Ishikawa (cell line): Measurements from ENCODE around the gene AAGAB.

ENCODE experiments used
- CEBPB ChIP-seq: IDR thresholded peaks from 2 replicates; pipeline ENCODE4 v1.6.1; 2012
- CREB1 ChIP-seq: IDR thresholded peaks from 2 replicates; pipeline ENCODE4 v1.6.1; 2012; ENCODE audit warnings: low read depth
- EGR1 ChIP-seq: IDR thresholded peaks from 2 replicates; pipeline ENCODE4 v1.6.1; 2012
- EP300 ChIP-seq: IDR thresholded peaks from 2 replicates; pipeline ENCODE4 v1.6.1; 2012; ENCODE audit warnings: borderline replicate concordance
- FOXM1 ChIP-seq: IDR thresholded peaks from 2 replicates; pipeline ENCODE4 v1.6.1; 2012; ENCODE audit warnings: low read depth, borderline replicate concordance
- NFIC ChIP-seq: IDR thresholded peaks from 2 replicates; pipeline ENCODE4 v1.6.1; 2012
- RAD21 ChIP-seq: IDR thresholded peaks from 2 replicates; pipeline ENCODE4 v1.6.1; 2012; ENCODE audit warnings: low read depth
- TAF1 ChIP-seq: IDR thresholded peaks from 2 replicates; pipeline ENCODE4 v1.6.1; 2012; ENCODE audit warnings: low read depth, mild to moderate bottlenecking
- TCF12 ChIP-seq: IDR thresholded peaks from 2 replicates; pipeline ENCODE4 v1.6.1; 2012; ENCODE audit warnings: low read depth
- TEAD4 ChIP-seq: IDR thresholded peaks from 2 replicates; pipeline ENCODE4 v1.6.1; 2012
- YY1 ChIP-seq: IDR thresholded peaks from 2 replicates; pipeline ENCODE4 v1.6.1; 2012; ENCODE audit warnings: low read depth
- ZBTB7A ChIP-seq: IDR thresholded peaks from 2 replicates; pipeline ENCODE4 v1.6.1; 2012; ENCODE audit warnings: low read depth
- TF ChIP-seq, protein P1 (sequence below): IDR thresholded peaks from 2 replicates; pipeline ENCODE4 v1.6.1; 2012
- TF ChIP-seq, protein P2 (sequence below): IDR thresholded peaks from 2 replicates; pipeline ENCODE4 v1.6.1; 2012; ENCODE audit warnings: low read depth, mild to moderate bottlenecking
- TF ChIP-seq, protein P3 (sequence below): IDR thresholded peaks from 2 replicates; pipeline ENCODE4 v1.6.1; 2012

Gene AAGAB

DNA sequence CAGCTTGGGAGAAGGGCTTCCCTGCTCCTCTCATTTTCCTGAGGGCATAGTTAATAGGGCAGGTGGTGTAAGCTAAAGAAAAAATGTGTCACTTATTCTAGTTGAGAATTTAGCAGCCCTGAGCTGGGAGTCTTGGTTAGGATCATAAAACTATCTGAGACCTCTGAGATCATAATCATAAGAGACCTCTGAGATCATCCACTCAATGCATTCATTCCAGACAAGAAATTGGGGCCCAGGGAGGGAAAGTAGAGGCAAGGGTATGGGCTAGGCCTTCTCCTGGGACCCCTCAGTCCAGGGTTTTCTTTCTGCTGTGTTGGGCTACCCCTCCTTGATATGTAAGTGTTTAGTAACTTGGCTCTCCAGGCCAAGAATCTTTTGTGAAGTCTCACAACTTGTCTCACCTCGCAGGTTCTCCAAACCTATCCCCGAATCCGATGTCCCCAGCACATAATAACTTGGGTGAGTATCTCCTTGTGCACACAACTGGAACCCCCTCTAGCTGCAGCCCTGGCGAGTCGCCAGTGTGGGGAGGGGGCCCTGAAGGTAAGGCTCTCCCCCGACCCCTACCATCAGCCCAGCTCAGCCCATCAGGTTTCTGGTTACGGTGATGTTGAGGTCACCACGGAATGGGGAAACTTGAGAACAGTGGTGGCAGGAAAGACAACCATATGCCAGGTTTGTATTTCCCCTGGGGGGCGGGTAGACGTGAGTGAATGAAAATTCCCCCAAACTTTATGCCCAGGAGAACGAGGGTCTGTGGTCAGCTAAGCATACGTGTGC, 84.1 kb downstream of the AAGAB start:
- no peak for TF ChIP-seq EP300
- no peak for TF ChIP-seq FOXM1
- TF ChIP-seq CEBPB: no peak
- no peak for TF ChIP-seq YY1
- TF ChIP-seq EGR1: no peak
- TF ChIP-seq, protein P1, sequence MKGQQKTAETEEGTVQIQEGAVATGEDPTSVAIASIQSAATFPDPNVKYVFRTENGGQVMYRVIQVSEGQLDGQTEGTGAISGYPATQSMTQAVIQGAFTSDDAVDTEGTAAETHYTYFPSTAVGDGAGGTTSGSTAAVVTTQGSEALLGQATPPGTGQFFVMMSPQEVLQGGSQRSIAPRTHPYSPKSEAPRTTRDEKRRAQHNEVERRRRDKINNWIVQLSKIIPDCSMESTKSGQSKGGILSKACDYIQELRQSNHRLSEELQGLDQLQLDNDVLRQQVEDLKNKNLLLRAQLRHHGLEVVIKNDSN: no peak
- no peak for TF ChIP-seq NFIC

DNA sequence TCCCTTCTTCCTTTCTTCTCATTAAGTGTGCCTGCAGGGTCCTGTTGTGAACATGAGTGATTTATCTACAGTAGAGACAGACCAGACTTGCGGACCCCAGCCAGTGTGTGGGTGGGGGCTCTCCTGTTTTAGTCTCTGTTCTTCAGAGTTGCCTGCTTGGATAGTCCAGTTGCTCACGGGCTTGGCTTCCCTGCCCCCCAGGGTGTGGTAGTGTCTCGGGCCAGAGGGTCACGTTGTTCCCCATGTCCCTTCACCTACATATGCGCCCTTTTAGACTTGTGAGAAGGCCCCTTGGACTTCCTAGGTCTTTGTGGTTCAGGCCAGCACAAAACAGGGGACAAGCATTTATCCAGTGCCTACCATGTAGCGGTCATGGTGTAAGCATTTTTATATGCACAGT, 85.8 kb downstream of the AAGAB start:
- no peak for TF ChIP-seq EGR1
- TF ChIP-seq NFIC: no peak
- TF ChIP-seq RAD21: no peak
- TF ChIP-seq EP300: no peak
- no peak for TF ChIP-seq YY1
- TF ChIP-seq, protein P1: no peak
- no peak for TF ChIP-seq TCF12

DNA sequence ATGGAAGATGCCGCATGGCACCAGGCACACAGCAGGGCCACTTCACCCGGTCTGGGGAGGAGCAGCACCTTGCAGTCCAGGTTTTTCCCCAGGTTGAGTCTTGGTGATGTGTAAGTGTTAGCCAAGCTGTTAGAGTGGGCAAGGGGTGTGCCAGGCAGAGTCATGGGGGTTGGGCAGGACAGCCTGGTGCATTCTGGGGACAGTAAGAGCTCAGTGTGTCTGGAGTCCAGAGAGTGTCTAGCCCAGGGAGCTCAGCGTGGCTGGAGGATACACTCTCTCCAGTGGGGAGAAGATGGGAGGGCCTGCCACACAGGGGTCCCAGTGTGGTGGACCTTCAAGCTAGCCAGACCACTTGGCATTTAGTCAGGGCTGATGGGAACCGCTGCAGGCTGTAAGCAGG, 87.4 kb downstream of the AAGAB start:
- TF ChIP-seq RAD21 (no peak), CREB1 (no peak), ZBTB7A (no peak), EGR1 (no peak), EP300 (no peak), CEBPB (no peak), NFIC (no peak), TAF1 (no peak), TEAD4 (no peak), YY1 (no peak), TCF12 (no peak), FOXM1 (no peak)
- TF ChIP-seq, protein P2, sequence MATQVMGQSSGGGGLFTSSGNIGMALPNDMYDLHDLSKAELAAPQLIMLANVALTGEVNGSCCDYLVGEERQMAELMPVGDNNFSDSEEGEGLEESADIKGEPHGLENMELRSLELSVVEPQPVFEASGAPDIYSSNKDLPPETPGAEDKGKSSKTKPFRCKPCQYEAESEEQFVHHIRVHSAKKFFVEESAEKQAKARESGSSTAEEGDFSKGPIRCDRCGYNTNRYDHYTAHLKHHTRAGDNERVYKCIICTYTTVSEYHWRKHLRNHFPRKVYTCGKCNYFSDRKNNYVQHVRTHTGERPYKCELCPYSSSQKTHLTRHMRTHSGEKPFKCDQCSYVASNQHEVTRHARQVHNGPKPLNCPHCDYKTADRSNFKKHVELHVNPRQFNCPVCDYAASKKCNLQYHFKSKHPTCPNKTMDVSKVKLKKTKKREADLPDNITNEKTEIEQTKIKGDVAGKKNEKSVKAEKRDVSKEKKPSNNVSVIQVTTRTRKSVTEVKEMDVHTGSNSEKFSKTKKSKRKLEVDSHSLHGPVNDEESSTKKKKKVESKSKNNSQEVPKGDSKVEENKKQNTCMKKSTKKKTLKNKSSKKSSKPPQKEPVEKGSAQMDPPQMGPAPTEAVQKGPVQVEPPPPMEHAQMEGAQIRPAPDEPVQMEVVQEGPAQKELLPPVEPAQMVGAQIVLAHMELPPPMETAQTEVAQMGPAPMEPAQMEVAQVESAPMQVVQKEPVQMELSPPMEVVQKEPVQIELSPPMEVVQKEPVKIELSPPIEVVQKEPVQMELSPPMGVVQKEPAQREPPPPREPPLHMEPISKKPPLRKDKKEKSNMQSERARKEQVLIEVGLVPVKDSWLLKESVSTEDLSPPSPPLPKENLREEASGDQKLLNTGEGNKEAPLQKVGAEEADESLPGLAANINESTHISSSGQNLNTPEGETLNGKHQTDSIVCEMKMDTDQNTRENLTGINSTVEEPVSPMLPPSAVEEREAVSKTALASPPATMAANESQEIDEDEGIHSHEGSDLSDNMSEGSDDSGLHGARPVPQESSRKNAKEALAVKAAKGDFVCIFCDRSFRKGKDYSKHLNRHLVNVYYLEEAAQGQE: no peak
- TF ChIP-seq, protein P3, sequence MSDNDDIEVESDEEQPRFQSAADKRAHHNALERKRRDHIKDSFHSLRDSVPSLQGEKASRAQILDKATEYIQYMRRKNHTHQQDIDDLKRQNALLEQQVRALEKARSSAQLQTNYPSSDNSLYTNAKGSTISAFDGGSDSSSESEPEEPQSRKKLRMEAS: no peak
- TF ChIP-seq, protein P1: no peak

DNA sequence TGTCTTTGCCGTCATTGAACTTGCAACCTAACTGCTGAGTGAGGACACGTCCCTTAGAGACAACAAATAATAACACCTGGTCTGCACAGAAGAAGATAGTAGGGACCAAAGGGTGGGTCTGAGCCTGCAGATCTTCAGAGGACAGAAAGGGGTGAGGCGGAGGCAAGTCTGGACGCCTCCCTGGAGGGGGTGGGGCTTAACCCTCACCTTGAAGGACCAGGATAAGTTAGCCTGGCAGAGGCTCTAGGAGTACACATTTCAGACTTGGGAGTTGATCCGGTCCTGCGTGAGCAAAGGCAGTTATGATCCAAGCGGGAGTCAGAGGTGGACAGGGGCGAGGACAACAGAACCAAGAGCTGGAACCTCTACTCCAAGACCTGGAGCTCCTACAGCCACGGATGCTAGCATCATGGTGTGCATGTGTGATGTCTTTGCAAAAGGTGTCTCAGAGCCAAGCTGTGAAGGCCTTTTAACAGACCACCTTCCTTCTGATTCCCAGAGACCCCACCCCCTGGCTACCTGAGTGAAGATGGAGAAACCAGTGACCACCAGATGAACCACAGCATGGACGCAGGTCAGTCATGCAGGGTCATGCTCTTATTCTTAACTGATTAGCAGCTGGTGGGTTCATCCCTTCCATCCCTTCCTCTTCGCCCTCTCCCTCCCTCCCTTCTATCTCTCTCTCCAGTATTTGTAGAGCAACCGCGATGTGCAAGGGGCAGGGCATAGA, 88.0 kb downstream of the AAGAB start:
- TF ChIP-seq CEBPB: no peak
- TF ChIP-seq, protein P1: no peak
- TF ChIP-seq CREB1: no peak
- TF ChIP-seq, protein P3: no peak

DNA sequence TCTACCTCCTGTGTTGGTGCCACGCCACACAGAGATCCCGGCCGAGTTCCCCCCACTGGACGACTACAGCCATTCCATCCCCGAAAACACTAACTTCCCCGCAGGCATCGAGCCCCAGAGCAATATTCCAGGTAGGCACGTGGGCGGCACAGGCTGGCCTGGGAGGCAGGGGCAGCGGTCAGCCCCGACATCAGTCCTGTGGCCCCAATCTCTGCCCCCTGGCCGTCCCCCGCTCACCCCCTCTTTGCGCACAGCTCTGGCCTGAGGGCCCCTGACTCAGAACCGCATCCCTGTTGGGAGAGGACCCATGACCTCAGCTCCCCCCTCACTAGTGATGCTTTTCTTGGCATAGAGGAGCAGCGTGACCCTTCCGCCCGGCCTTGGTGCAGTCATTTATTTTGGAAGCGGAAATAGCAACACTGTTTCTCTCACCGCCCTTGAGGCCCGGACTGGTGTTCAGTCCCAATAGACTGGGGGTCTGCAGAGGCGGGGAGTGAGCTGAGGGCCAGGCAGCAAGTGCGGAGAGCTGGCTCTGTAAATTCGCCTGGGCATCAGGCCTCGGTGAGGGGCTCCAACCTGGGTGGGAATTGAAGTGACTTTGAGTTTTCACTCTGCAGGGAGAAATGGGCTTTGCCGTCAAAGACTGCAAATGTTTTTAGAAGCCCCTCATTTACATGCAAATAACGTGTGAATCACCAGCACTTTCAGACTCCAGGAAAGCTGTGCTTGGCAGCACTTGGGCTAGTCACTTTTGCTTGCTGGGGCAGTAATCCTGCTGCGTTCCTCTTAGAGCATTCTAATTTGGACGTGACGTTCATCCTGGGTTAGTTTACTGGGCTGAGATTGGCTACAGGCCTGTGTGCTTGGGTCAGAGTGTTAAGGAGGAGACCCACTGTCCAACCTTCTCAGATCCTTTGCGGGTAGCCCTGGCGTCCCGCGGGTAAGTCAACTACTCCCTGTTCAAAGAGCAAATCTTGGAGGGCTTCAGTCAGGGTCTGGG, 88.9 kb downstream of the AAGAB start:
- no peak for TF ChIP-seq CREB1
- no peak for TF ChIP-seq TAF1
- TF ChIP-seq RAD21: no peak
- TF ChIP-seq FOXM1: no peak

DNA sequence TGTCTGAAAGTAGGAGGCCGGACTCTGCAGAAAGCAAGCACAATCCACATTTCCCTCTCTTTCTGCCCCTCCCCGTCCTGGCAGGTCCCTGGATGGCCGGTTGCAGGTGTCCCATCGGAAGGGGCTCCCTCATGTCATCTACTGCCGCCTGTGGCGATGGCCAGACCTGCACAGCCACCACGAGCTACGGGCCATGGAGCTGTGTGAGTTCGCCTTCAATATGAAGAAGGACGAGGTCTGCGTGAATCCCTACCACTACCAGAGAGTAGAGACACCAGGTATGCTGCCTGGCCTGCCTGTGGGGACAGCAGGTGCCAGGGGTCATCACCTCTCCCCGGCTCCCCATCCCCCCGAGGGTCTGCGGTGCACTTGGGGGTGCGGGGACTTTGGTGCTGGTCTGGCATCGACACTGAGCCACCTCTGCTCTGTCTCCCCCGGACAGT, 89.6 kb downstream of the AAGAB start:
- TF ChIP-seq EGR1: no peak
- TF ChIP-seq ZBTB7A: no peak
- TF ChIP-seq TEAD4: no peak
- no peak for TF ChIP-seq TCF12
- TF ChIP-seq FOXM1: no peak
- TF ChIP-seq EP300: no peak
- TF ChIP-seq CREB1: no peak
- TF ChIP-seq, protein P3: no peak
- TF ChIP-seq, protein P2: no peak
